ENCODE results near the gene OR51I1.

The OR51I1 gene

GRCh38 chr11:5441414-5441813 lies at the start of gene OR51I1:
Gene OR51I1, minus strand, starts transcription at chr11:5441514. Its CDS starts 0 bp downstream, at chr11:5441514.
- DNase-seq, result no peak

DNA sequence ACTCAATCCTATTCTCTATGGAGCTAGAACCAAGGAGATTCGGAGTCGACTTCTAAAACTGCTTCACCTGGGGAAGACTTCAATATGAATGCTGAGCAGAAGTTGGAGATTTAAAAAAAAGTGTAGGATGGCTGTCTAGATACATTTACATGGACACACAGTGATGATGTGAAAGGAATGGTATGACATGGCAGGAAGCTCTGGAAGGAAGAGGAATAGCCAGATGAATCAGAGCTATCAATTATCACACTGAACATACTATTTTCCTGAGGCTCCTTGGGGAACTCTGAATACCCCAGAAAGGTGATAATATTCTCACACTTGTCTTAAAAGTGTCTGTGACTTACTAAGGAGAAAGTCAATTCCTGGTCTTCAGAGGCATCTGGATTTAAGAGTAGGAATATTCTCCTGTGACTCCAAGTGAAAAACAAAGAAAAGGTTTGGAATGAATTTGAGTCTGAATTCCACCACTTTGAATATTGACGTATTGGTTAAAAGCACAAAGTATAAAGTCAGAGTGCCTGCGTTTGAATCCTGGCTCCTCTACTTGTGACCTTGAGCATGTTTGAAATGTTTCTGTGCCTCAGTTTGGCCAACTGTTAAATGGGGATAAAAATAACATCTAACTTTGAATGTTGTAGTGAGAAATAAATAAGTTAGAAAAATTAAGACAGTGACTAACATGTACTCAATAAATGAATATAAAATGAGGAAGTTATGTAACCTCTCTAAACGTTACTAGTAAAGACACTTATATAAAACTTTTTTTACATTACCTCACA lies 48.5 kb upstream of the OR51I1 start:
- no peak for DNase-seq

DNA sequence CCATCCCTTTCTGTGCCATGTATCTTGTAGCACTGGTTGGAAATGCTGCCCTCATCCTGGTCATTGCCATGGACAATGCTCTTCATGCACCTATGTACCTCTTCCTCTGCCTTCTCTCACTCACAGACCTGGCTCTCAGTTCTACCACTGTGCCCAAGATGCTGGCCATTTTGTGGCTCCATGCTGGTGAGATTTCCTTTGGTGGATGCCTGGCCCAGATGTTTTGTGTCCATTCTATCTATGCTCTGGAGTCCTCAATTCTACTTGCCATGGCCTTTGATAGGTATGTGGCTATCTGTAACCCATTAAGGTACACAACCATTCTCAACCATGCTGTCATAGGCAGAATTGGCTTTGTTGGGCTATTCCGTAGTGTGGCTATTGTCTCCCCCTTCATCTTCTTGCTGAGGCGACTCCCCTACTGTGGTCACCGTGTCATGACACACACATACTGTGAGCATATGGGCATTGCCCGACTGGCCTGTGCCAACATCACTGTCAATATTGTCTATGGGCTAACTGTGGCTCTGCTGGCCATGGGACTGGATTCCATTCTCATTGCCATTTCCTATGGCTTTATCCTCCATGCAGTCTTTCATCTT lies 47.6 kb upstream of the OR51I1 start:
- DNase-seq, result no peak

- no peak for DNase-seq
These were observed 47.1 kb upstream of the OR51I1 start, which contains the start of gene OR52D1 for GRCh38 chr11:5488385-5488784. Gene OR52D1, plus strand, starts transcription at chr11:5488685. Its CDS starts 22 bp downstream, at chr11:5488707.

DNA sequence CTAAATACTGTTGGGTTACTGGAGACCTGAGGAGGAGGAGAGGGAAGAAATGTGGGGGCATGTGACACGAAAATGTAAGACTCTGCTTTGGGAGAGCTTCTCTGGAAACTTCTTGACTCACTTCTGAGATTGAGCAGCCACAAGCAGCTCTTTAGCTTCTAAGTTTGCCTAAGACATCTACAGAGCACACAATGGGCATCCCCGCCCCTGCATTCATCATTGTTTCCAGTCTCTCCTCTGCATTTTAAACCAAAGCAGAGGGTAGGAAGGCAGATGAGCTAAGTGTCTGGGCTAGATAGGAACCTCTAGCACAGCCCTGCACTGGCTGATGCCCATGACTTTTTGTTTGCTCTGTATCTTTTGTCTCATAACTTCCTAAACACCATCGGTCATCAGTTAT lies 45.1 kb upstream of the OR51I1 start:
- no peak for DNase-seq

DNA sequence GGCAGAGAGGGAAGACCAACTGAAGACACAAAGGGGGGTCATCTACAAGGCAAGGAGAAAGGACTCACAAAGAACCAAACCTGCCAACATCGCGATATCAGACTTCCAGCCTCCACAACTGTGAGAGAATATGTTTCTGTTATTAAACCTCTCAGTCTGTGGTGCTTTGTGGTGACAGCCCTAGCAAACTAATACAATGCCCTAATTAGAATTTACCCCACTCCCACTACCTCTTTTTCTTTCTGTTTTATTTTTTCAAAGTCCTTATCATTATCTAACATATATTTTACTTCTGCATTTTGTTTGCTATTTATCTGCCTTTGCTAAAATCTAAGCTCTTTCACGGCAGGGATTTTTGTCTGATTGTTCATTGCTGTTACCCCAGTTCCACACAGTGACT lies 44.7 kb upstream of the OR51I1 start:
- DNase-seq, result no peak

GRCh38 chr11:5476186-5476819 lies 35.0 kb upstream of the OR51I1 start:
- no peak for DNase-seq

DNA sequence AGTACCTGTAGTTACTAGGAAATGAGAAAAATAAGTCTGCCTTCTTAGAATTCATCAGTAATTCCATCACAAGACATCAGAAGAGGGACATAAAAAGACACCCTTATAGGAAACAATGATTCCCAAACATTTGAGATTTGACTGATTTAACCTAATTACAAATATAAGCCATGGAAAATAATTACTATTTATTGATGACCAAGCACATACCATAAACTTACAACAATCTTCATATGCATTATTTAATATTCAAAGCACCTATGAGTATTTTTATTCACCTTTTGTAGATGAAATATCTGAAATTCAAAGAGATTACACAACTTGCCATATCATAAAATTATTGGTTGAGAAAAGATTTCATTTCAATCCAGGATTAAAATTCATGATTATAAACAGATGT lies 32.6 kb upstream of the OR51I1 start:
- no peak for DNase-seq

GRCh38 chr11:5467527-5467926 lies 26.2 kb upstream of the OR51I1 start:
- no peak for DNase-seq

DNA sequence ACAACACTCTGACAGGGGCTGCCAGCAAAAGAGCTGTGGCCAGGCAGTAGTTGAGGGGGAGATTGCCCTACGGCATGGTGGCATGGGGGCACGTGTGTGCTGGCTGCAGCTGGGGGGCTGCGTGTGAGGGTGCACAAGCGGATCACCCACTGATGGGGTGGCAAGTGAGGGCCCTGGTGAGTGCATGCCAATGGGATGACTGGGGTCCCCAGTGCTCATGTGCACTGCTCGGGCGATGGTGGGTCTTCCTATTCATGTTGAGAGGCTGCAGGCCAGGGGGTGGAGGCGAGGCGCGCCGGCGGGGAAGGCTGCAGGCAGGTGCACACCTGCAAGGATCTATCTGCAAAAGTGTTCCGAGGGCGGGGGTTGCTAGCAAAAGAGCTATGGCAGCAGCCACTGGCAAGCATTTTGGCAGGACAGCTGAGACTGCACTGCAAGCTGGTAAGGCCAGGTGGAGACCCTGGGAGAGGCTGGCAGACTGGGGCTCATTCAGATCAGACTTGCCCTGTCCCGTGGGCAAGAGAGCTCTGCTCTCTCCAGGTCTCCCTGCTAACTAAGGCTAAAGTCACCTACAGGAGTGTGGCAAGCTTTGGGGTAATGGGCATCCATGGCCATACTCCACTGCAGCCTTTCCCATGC lies 19.8 kb upstream of the OR51I1 start:
- no peak for DNase-seq

DNA sequence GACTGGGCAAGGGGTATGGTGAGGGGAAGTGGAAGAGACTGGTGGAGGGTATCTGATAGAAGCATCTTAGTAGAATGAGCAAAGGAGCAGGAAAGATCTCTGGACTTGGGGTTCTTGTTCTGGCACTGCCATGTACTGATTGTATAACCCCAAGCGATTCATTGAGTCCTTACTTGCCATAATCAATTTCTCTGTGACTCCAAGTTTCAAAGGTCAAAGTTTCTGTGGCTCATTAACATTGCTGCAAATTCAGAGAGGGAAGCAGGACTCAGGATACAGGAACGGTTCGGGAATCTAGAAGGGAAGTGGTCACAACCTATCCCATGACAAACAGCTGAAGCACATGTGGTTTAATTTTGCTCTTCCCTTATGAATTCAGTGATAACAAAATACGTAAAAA lies 8.1 kb upstream of the OR51I1 start:
- DNase-seq, result no peak

GRCh38 chr11:5449023-5449422 lies 7.7 kb upstream of the OR51I1 start, which contains the start of gene OR51I2:
Gene OR51I2, plus strand, starts transcription at chr11:5449323. Its CDS starts 4,166 bp downstream, at chr11:5453489.
- no peak for DNase-seq

DNA sequence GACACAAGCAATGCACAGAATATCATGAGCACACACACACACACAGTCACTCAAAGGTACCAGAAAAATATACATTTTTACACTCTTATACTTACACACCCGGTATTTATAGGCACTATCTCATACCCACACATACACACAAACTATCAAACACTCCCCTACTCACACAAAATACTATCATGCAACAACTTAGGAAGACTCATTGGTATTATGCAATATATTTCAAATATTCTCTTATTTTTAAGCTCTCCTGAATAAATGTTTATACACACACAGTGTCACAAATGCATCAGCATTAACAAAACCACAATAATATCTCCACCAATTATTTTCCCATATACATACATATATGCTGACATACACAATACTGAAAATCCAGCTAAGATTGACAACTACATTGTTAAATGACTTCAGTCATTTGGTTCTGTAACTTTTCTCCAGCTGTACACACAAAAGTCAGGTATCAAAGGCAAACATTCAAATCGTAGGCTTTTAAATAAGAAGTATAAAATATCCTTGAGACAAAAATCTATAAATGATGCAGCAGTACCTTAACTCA lies 2.6 kb upstream of the OR51I1 start:
- DNase-seq, result no peak

DNA sequence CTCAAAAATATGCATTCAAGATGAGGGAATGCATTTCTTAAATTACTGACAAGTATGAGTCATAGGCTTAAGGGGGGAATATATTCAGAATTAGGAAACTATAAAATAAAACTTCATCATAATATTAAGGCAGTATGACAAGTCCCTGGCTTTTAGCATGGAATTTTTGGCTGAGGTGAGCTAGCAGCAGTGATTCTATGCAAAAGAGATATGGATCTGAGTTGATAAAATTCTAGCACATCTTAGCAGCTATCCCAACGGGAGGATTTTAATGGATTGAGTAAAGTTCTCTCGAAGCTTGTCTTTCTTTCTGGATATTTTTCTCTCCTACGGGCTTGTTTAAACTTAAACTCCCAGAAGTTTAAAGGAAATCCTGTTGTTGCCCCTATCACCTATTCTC lies 18.2 kb downstream of the OR51I1 start:
- no peak for DNase-seq

- DNase-seq, result no peak
These were observed 19.5 kb downstream of the OR51I1 start, which contains the start of gene OR51Q1 for GRCh38 chr11:5421811-5422210. Gene OR51Q1, plus strand, starts transcription at chr11:5422111. Its CDS starts 90 bp downstream, at chr11:5422201.

- no peak for DNase-seq
These were observed 20.3 kb downstream of the OR51I1 start for GRCh38 chr11:5420993-5421392.

- no peak for DNase-seq
These were observed 36.1 kb downstream of the OR51I1 start for GRCh38 chr11:5405173-5405572.

GRCh38 chr11:5398936-5399335 lies 42.4 kb downstream of the OR51I1 start:
- no peak for DNase-seq

DNA sequence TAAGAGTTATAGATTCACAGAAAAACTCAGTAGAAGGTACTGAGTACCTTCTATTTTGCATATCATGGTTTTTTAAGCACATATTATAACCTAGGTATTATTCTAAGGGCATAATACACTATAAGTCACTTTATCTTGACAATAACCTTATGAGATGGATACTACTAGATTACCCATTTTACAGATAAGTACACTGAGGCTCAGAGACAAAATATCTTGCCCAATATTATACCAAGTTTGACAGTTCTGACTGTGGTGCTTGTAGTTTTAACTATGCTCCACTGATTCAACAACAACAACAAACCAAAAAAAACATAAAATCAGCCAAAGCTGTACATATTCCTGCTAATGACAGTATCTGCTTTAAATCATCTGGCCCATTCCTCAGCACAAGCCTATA lies 47.2 kb downstream of the OR51I1 start:
- no peak for DNase-seq

Data from hippocampal formation (tissue), 2 donors.